ENCODE data around the gene SSBP4.

- TF ChIP-seq CTCF (IDR thresholded peaks at IDR 0.05) (no peak), POLR2A (IDR thresholded peaks at IDR 0.05) (no peak)
Measured at GRCh38 chr19:18438331-18439024, 19.3 kb downstream of the SSBP4 start.
